Measurements from ENCODE around the gene SRXN1.

SRXN1 gene

GRCh38 chr20:602111-602970, 50.7 kb downstream of the SRXN1 start:
- Histone ChIP-seq H3K27me3 (ENCODE audit: insufficient read depth, low read length, poor library complexity) (no peaks in the 10 kb centered on the region), H3K36me3 (ENCODE audit: insufficient read depth, low read length) (no peaks in the 10 kb centered on the region), H3K4me2 (ENCODE audit: insufficient read depth, low read length) (no peak overlapping the region), H3K4me1 (ENCODE audit: insufficient read depth, low read length) (no peaks in the 10 kb centered on the region), H3K9me3 (ENCODE audit: insufficient read depth, low read length, severe bottlenecking) (no peaks in the 10 kb centered on the region), H3K79me2 (ENCODE audit: insufficient read depth, low read length) (no peaks in the 10 kb centered on the region), H4K20me1 (ENCODE audit: insufficient read depth, low read length) (no peaks in the 10 kb centered on the region), H3K27ac (ENCODE audit: low read length) (no peak overlapping the region), H2AFZ (ENCODE audit: low read depth, low read length) (no peak overlapping the region), H3K4me3 (ENCODE audit: low read depth in 1 of 2, low read length in 2 of 2) (no peak overlapping the region), H3K9ac (ENCODE audit: low read depth, low read length) (no peak overlapping the region)
- TF ChIP-seq CTCF (IDR thresholded peaks at IDR 0.05; ENCODE audit: borderline replicate concordance, extremely low read depth, low read length, poor library complexity, severe bottlenecking) (no peak), EZH2 (IDR thresholded peaks at IDR 0.05; ENCODE audit: borderline replicate concordance, low read depth, low read length, severe bottlenecking) (no peak)
- DNase-seq (no peak), ATAC-seq (ENCODE audit: insufficient read depth, low read depth) (no peak)

GRCh38 chr20:600736-601135, 52.3 kb downstream of the SRXN1 start:
- Histone ChIP-seq H3K4me1 (ENCODE audit: insufficient read depth, low read length) (no peaks in the 10 kb centered on the region), H3K9ac (ENCODE audit: low read depth, low read length) (no peak overlapping the region), H4K20me1 (ENCODE audit: insufficient read depth, low read length) (no peaks in the 10 kb centered on the region), H3K4me3 (ENCODE audit: low read depth in 1 of 2, low read length in 2 of 2) (no peak overlapping the region), H3K36me3 (ENCODE audit: insufficient read depth, low read length) (no peaks in the 10 kb centered on the region), H3K79me2 (ENCODE audit: insufficient read depth, low read length) (no peaks in the 10 kb centered on the region), H3K9me3 (ENCODE audit: insufficient read depth, low read length, severe bottlenecking) (no peaks in the 10 kb centered on the region), H3K4me2 (ENCODE audit: insufficient read depth, low read length) (no peak overlapping the region), H2AFZ (ENCODE audit: low read depth, low read length) (no peak overlapping the region), H3K27me3 (ENCODE audit: insufficient read depth, low read length, poor library complexity) (no peaks in the 10 kb centered on the region), H3K27ac (ENCODE audit: low read length) (no peak overlapping the region)
- no peak for TF ChIP-seq EZH2 (IDR thresholded peaks at IDR 0.05; ENCODE audit: borderline replicate concordance, low read depth, low read length, severe bottlenecking)
- no peak for TF ChIP-seq CTCF (IDR thresholded peaks at IDR 0.05; ENCODE audit: borderline replicate concordance, extremely low read depth, low read length, poor library complexity, severe bottlenecking)
- ATAC-seq (ENCODE audit: insufficient read depth, low read depth) (no peak), DNase-seq (no peak)

- H3K27ac ChIP-seq (ENCODE audit: low read length), result no peak overlapping the region
- no peaks in the 10 kb centered on the region for H4K20me1 ChIP-seq (ENCODE audit: insufficient read depth, low read length)
- H3K79me2 ChIP-seq (ENCODE audit: insufficient read depth, low read length), result no peaks in the 10 kb centered on the region
- H2AFZ ChIP-seq (ENCODE audit: low read depth, low read length), result no peak overlapping the region
- H3K36me3 ChIP-seq (ENCODE audit: insufficient read depth, low read length), result no peaks in the 10 kb centered on the region
- ATAC-seq (ENCODE audit: insufficient read depth, low read depth) (no peak), DNase-seq (no peak)
- H3K9ac ChIP-seq (ENCODE audit: low read depth, low read length), result no peak overlapping the region
- H3K27me3 ChIP-seq (ENCODE audit: insufficient read depth, low read length, poor library complexity), result no peaks in the 10 kb centered on the region
- H3K9me3 ChIP-seq (ENCODE audit: insufficient read depth, low read length, severe bottlenecking), result no peaks in the 10 kb centered on the region
- H3K4me3 ChIP-seq (ENCODE audit: low read depth in 1 of 2, low read length in 2 of 2), result no peak overlapping the region
- TF ChIP-seq CTCF (IDR thresholded peaks at IDR 0.05; ENCODE audit: borderline replicate concordance, extremely low read depth, low read length, poor library complexity, severe bottlenecking), result no peak
- TF ChIP-seq EZH2 (IDR thresholded peaks at IDR 0.05; ENCODE audit: borderline replicate concordance, low read depth, low read length, severe bottlenecking), result no peak
- H3K4me1 ChIP-seq (ENCODE audit: insufficient read depth, low read length), result no peaks in the 10 kb centered on the region
- no peak overlapping the region for H3K4me2 ChIP-seq (ENCODE audit: insufficient read depth, low read length)
Measured at GRCh38 chr20:600141-600540, 52.9 kb downstream of the SRXN1 start.
